ENCODE measurements around the gene ZNF330.

The ZNF330 gene

DNA sequence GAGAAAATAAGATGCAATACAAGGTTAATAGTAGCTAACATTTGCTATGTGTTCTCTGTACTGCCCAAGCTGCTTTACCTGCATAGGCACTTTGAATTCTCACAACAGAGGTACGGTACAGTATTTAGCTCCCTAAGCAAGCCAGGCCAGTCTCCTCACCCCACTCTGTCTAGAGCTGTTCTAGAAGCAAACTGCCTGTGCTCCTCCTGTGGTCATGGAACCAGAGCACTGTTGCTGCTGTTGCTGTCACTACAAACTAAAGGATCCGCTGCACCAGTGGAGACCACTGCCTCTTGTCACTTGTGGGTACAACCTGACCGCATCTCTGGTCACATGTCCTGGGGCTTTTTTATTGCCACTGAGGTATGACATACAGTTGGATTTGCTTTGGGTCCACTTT lies 19.6 kb downstream of the ZNF330 start:
- H3K27ac ChIP-seq, result no peak overlapping the region
- TF ChIP-seq, protein P1, sequence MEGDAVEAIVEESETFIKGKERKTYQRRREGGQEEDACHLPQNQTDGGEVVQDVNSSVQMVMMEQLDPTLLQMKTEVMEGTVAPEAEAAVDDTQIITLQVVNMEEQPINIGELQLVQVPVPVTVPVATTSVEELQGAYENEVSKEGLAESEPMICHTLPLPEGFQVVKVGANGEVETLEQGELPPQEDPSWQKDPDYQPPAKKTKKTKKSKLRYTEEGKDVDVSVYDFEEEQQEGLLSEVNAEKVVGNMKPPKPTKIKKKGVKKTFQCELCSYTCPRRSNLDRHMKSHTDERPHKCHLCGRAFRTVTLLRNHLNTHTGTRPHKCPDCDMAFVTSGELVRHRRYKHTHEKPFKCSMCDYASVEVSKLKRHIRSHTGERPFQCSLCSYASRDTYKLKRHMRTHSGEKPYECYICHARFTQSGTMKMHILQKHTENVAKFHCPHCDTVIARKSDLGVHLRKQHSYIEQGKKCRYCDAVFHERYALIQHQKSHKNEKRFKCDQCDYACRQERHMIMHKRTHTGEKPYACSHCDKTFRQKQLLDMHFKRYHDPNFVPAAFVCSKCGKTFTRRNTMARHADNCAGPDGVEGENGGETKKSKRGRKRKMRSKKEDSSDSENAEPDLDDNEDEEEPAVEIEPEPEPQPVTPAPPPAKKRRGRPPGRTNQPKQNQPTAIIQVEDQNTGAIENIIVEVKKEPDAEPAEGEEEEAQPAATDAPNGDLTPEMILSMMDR (conservative IDR thresholded peaks at IDR 0.05), result no peak
- no peak for TF ChIP-seq ZFX (IDR thresholded peaks at IDR 0.05)

GRCh38 chr4:141240671-141241070 lies 20.0 kb downstream of the ZNF330 start:
- H3K27ac ChIP-seq, result no peak overlapping the region
- TF ChIP-seq, protein P1 (conservative IDR thresholded peaks at IDR 0.05), result no peak
- no peak for TF ChIP-seq ZFX (IDR thresholded peaks at IDR 0.05)

GRCh38 chr4:141241986-141242385 lies 21.3 kb downstream of the ZNF330 start:
- no peak overlapping the region for H3K27ac ChIP-seq
- no peak for TF ChIP-seq ZFX (IDR thresholded peaks at IDR 0.05)
- TF ChIP-seq, protein P1 (conservative IDR thresholded peaks at IDR 0.05), result no peak

DNA sequence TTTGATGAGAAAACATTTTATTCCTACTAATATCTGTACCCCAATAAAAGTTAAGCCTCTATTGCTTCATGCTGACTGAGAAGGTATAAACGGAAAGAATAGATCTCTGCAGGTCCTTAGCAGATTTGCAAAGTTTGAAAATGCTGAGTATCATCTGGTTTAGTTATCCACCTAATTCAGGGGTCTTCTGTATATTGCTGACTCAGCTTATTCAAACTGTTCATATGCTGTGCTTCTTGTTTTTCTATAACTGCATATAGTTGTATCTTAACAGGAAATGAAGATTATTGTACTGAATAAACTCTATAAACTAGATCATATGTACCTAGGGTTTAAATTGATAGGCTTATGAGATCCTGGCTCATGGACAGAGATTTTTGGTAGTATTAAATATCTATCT lies 23.7 kb downstream of the ZNF330 start:
- no peak overlapping the region for H3K27ac ChIP-seq
- TF ChIP-seq, protein P1 (conservative IDR thresholded peaks at IDR 0.05), result no peak
- no peak for TF ChIP-seq ZFX (IDR thresholded peaks at IDR 0.05)

GRCh38 chr4:141246243-141246642 lies 25.5 kb downstream of the ZNF330 start:
- H3K27ac ChIP-seq, result no peak overlapping the region
- TF ChIP-seq ZFX (IDR thresholded peaks at IDR 0.05), result no peak
- TF ChIP-seq, protein P1 (conservative IDR thresholded peaks at IDR 0.05), result no peak

DNA sequence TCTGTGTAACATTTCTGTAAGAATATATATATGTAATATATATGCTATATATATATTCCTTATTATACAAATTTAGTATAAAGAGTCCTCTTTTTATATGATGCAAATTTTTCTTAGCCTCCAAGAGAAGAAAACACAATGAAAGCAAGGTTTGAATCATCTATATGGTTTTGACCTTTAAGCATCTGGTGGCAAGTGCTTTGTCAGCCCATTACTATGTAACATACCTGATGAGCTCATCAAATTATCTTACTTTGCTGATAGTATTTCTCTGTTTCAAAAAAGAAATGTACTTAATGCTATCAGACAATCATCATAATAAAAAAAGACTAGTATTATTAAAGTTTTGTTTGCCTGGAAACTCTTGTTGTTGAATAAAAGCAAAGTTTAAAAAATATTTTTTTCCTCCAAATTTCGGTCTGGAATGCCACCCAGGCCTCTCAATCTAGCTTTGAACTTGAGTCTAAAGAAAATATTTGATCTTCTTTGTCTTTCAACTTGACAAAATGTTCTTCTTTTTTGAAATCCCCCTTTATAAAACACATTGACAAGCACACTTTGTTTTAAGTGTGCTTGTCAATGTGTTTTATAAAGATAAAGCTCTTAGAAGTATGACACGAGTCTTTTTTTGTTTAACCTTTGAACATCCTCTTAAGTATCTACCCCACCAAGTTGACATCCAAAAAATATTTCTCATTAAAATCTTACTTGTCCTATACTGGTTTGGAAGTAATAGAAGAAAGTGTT lies 26.2 kb downstream of the ZNF330 start:
- TF ChIP-seq, protein P1 (conservative IDR thresholded peaks at IDR 0.05), result no peak
- TF ChIP-seq ZFX (IDR thresholded peaks at IDR 0.05), result no peak
- H3K27ac ChIP-seq, result no peak overlapping the region

DNA sequence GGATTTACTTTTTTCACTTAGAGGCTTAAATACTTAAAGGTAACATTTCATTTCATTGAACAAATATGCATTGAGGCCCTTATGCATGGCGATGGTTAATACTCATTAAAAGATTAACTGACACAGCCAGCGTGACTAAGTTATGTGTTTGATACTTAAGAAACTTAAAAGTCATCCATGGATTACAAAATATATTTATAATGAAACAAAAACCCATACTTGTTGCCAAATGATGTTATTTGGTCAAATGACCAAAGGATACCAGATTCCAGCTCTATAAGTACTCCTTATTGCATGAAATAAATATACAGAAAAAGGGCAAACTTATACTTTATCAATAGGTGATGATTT lies 26.7 kb downstream of the ZNF330 start:
- no peak overlapping the region for H3K27ac ChIP-seq
- TF ChIP-seq, protein P1 (conservative IDR thresholded peaks at IDR 0.05), result no peak
- TF ChIP-seq ZFX (IDR thresholded peaks at IDR 0.05), result no peak

Measured in C4-2B (cell line).